Cortex of kidney (tissue), 1 donor: Measurements from ENCODE around the gene NFAT5.
"Not testable (repeated sequence)": the region's sequence is repeated elsewhere in the genome, so short reads cannot be mapped to it uniquely, and the experiment has no call there.

Source experiments
- DNase-seq: peaks from one replicate; lab custom pipeline; 2025; lab: John Stamatoyannopoulos, UW

Gene NFAT5

GRCh38 chr16:69707920-69708683, 142.3 kb downstream of the NFAT5 start:
- no peak for DNase-seq

GRCh38 chr16:69709456-69710084, 143.8 kb downstream of the NFAT5 start:
- DNase-seq, result no peak

- no peak for DNase-seq
These were observed 145.5 kb downstream of the NFAT5 start for GRCh38 chr16:69711115-69711740.

- no peak for DNase-seq
These were observed 146.5 kb downstream of the NFAT5 start for GRCh38 chr16:69712277-69712676.

- no peak for DNase-seq
These were observed 147.3 kb downstream of the NFAT5 start for GRCh38 chr16:69712914-69713581.

GRCh38 chr16:69717066-69717465, 151.3 kb downstream of the NFAT5 start:
- DNase-seq, result no peak

- DNase-seq, result no peak
These were observed 152.5 kb downstream of the NFAT5 start for GRCh38 chr16:69718111-69718764.

GRCh38 chr16:69720822-69721430, 155.2 kb downstream of the NFAT5 start:
- no peak for DNase-seq

GRCh38 chr16:69721441-69721957, 155.7 kb downstream of the NFAT5 start:
- DNase-seq, result no peak

- DNase-seq, result no peak
These were observed 158.7 kb downstream of the NFAT5 start for GRCh38 chr16:69724414-69724873.

GRCh38 chr16:69724981-69725479, 159.3 kb downstream of the NFAT5 start:
- no peak for DNase-seq

GRCh38 chr16:69725480-69726312, 159.9 kb downstream of the NFAT5 start:
- DNase-seq, result no peak

- DNase-seq, result no peak
These were observed 160.7 kb downstream of the NFAT5 start, which contains the start of gene NQO1 for GRCh38 chr16:69726313-69727060. Gene NQO1 (minus strand): TSS chr16:69726560. CDS start chr16:69726439, 121 bp downstream.

- DNase-seq, result no peak
These were observed 162.1 kb downstream of the NFAT5 start for GRCh38 chr16:69727916-69728270.

GRCh38 chr16:69729030-69729429, 163.3 kb downstream of the NFAT5 start:
- not testable (repeated sequence) for DNase-seq

GRCh38 chr16:69731280-69731679, 165.5 kb downstream of the NFAT5 start:
- DNase-seq, result not testable (repeated sequence)

GRCh38 chr16:69732101-69732500, 166.3 kb downstream of the NFAT5 start:
- no peak for DNase-seq

GRCh38 chr16:69741519-69741918, 175.8 kb downstream of the NFAT5 start:
- DNase-seq, result no peak
